HepG2 (cell line): Measurements from ENCODE around the gene PDP2. TPM values are rescaled to one million over a fixed set of nuclear protein-coding genes. Genes with fewer than 3 reads are reported as not detected.

Source experiments
- ARHGAP35 ChIP-seq: sonication (generic); formaldehyde crosslinking; IDR thresholded peaks from 2 replicates; pipeline ENCODE4 v1.9.0; 2022; ENCODE audit warnings: mild to moderate bottlenecking, inconsistent platforms, moderate library complexity, missing genetic modification reagents, borderline replicate concordance
- BHLHE40 ChIP-seq: IDR thresholded peaks from 2 replicates; pipeline ENCODE4 v1.6.1; 2011; ENCODE audit warnings: low read length, improper control_type of control experiment
- CHCHD3 ChIP-seq: sonication (generic); formaldehyde crosslinking; IDR thresholded peaks from 2 replicates; pipeline ENCODE4 v1.8.0; 2022; ENCODE audit warnings: mild to moderate bottlenecking, missing genetic modification reagents, moderate library complexity
- HMGXB3 ChIP-seq: sonication (generic); formaldehyde crosslinking; IDR thresholded peaks from 2 replicates; pipeline ENCODE4 v1.4.0; 2020; ENCODE audit warnings: missing genetic modification reagents, borderline replicate concordance
- LBX2 ChIP-seq: sonication (generic); formaldehyde crosslinking; IDR thresholded peaks from 2 replicates; pipeline ENCODE4 v1.5.0; 2020; ENCODE audit warnings: missing genetic modification reagents, mild to moderate bottlenecking, borderline replicate concordance
- MYPOP ChIP-seq: sonication (generic); formaldehyde crosslinking; IDR thresholded peaks from 2 replicates; pipeline ENCODE4 v1.8.1; 2023; ENCODE audit warnings: mild to moderate bottlenecking, moderate library complexity, missing genetic modification reagents
- MZF1 ChIP-seq: sonication (generic); formaldehyde crosslinking; IDR thresholded peaks from 2 replicates; pipeline ENCODE4 v1.8.1; 2023; ENCODE audit warnings: mild to moderate bottlenecking, missing genetic modification reagents, borderline replicate concordance
- SMYD3 ChIP-seq: sonication (generic); formaldehyde crosslinking; IDR thresholded peaks from 2 replicates; pipeline ENCODE4 v1.8.1; 2023; ENCODE audit warnings: mild to moderate bottlenecking, missing genetic modification reagents
- SNAPC4 ChIP-seq: sonication (generic); formaldehyde crosslinking; IDR thresholded peaks from 2 replicates; pipeline ENCODE4 v1.4.0; 2020; ENCODE audit warnings: mild to moderate bottlenecking, missing genetic modification reagents
- SOX5 ChIP-seq: IDR thresholded peaks from 2 replicates; pipeline ENCODE4 v1.6.1; 2016; ENCODE audit warnings: borderline replicate concordance
- THAP8 ChIP-seq: sonication (generic); formaldehyde crosslinking; IDR thresholded peaks from 2 replicates; pipeline ENCODE4 v1.5.1; 2020; ENCODE audit warnings: missing genetic modification reagents, mild to moderate bottlenecking, borderline replicate concordance
- ZBTB38 ChIP-seq: sonication (generic); formaldehyde crosslinking; IDR thresholded peaks from 2 replicates; pipeline ENCODE4 v1.5.1; 2020; ENCODE audit warnings: mild to moderate bottlenecking, missing genetic modification reagents
- ZMYM2 ChIP-seq: sonication (generic); formaldehyde crosslinking; IDR thresholded peaks from 2 replicates; pipeline ENCODE4 v1.8.0; 2022; ENCODE audit warnings: mild to moderate bottlenecking, missing genetic modification reagents
- ZNF124 ChIP-seq: sonication (generic); formaldehyde crosslinking; IDR thresholded peaks from 2 replicates; pipeline ENCODE4 v1.4.0; 2020; ENCODE audit warnings: missing genetic modification reagents
- ZNF558 ChIP-seq: sonication (generic); formaldehyde crosslinking; IDR thresholded peaks from 2 replicates; pipeline ENCODE4 v1.9.0; 2022; ENCODE audit warnings: mild to moderate bottlenecking, missing genetic modification reagents, borderline replicate concordance
- ZNF562 ChIP-seq: sonication (generic); formaldehyde crosslinking; IDR thresholded peaks from 2 replicates; pipeline ENCODE4 v1.8.0; 2022; ENCODE audit warnings: missing genetic modification reagents, borderline replicate concordance
- polyA plus RNA-seq, 8 experiments: library from polyadenylated mRNA; depleted of rRNA in 3 of 8; stranded (reverse) in 7 of 8; unstranded in 1 of 8; fragments of >200 nt; fragmentation: Illumina TruSeq in 4 of 8; extraction: Trizol in 4 of 8; gene quantifications; 2 replicates each; pipeline versions ENCODE4 v1.2.1 to v1.2.3, GENCODE V29; 2011 to 2016; ENCODE audit warnings: low read depth in 4 of 8, missing spikeins in 1 of 8, mixed read lengths in 1 of 8; ENCODE audit not compliant: insufficient read depth in 1 of 8
- total RNA-seq, 5 experiments: library from RNA; depleted of rRNA; stranded (reverse); fragments of >200 nt; fragmentation: Illumina TruSeq; extraction: Trizol; gene quantifications; 2 replicates each; pipeline ENCODE4 v1.2.3, GENCODE V29; 2016; ENCODE audit warnings: low read depth in 1 of 5

Gene PDP2
- total and polyA plus RNA-seq, 2 of the 13 experiments (the other 11 are each of a cell fraction or from before 2014, with no cell fraction given): 12.8 to 15.8 TPM

GRCh38 chr16:66899310-66899944 lies 19.1 kb downstream of the PDP2 start (continued):
- TF ChIP-seq MZF1 (CRISPR knock-in tag): no peak
- no peak for TF ChIP-seq SNAPC4 (CRISPR knock-in tag)
- TF ChIP-seq LBX2 (CRISPR knock-in tag): no peak
- 0 out of 2 replicates have a peak, but pooled peaks have one; percentile 42 for TF ChIP-seq HMGXB3 (CRISPR knock-in tag)
- no peak for TF ChIP-seq ZNF124 (CRISPR knock-in tag)
- 0 out of 2 replicates have a peak, but pooled peaks have one; percentile 42 for TF ChIP-seq ARHGAP35 (CRISPR knock-in tag)
- TF ChIP-seq CHCHD3 (CRISPR knock-in tag): no peak
- TF ChIP-seq SOX5: peak; percentile 46; the same call in 1 of the 2 replicates
- no peak for TF ChIP-seq SMYD3 (CRISPR knock-in tag)
- TF ChIP-seq ZBTB38 (CRISPR knock-in tag): peak; percentile 34; the same call in 1 of the 2 replicates
- no peak for TF ChIP-seq ZNF558 (CRISPR knock-in tag)
- no peak for TF ChIP-seq ZNF562 (CRISPR knock-in tag)
- no peak for TF ChIP-seq THAP8 (CRISPR knock-in tag)
- TF ChIP-seq ZMYM2: no peak
- no peak; the same call in 1 of the 2 replicates for TF ChIP-seq MYPOP (CRISPR knock-in tag)
- TF ChIP-seq BHLHE40: no peak
